22Rv1 (cell line): ENCODE data around the gene ANK3.

ENCODE experiments used
- H3K27ac ChIP-seq: fragments of 450-650 bp; 2 replicates; pipeline ENCODE4 v1.5.1; 2017
- ZFX ChIP-seq: fragments of 450-650 bp; IDR thresholded peaks from 2 replicates; pipeline ENCODE4 v1.6.1; 2017; ENCODE audit warnings: antibody characterized with exemption, borderline replicate concordance
- TF ChIP-seq, protein P1 (sequence below): fragments of 450-650 bp; IDR thresholded peaks from 2 replicates; pipeline ENCODE4 v1.5.1; 2017; ENCODE audit warnings: mild to moderate bottlenecking

The ANK3 gene

DNA sequence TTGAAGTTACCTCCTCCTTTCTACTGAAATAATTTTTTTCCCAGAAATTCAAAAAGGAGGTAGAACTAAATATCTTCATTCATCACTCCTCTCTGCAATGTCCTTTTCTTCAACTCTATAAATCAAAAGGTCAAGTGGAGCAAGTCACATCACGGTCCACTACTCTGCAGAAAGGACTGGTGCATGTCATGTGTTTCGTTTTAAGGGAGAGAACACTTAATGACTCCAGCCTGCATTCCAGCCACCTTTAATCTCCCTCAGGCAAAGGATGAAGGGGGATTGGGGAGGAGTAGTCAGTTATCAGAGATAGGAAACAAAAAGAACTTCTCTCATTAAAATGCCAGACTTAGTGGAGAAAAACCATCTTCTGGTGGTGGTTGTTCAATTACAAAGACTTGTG, 78.9 kb downstream of the ANK3 start:
- no peak for TF ChIP-seq ZFX
- TF ChIP-seq, protein P1, sequence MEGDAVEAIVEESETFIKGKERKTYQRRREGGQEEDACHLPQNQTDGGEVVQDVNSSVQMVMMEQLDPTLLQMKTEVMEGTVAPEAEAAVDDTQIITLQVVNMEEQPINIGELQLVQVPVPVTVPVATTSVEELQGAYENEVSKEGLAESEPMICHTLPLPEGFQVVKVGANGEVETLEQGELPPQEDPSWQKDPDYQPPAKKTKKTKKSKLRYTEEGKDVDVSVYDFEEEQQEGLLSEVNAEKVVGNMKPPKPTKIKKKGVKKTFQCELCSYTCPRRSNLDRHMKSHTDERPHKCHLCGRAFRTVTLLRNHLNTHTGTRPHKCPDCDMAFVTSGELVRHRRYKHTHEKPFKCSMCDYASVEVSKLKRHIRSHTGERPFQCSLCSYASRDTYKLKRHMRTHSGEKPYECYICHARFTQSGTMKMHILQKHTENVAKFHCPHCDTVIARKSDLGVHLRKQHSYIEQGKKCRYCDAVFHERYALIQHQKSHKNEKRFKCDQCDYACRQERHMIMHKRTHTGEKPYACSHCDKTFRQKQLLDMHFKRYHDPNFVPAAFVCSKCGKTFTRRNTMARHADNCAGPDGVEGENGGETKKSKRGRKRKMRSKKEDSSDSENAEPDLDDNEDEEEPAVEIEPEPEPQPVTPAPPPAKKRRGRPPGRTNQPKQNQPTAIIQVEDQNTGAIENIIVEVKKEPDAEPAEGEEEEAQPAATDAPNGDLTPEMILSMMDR = no peak
- H3K27ac ChIP-seq = no peak overlapping the region

DNA sequence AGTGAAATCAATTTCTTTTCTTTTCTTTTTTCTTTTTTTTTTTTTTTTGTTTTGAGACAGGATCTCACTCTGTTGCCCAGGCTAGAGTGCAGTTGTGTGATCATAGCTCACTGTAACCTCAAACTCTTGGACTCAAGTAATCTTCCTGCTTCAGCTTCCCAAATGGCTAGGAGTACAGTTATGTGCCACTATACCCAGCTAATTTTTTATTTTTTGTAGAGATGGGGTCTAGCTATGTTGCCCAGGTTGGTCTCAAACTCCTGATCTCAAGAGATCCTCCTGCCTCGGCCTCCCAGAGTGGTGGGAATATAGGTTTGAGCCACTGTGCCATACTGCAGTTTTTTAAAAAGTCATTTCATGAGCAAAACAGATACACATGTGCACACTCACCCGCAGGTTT, 79.8 kb downstream of the ANK3 start:
- no peak overlapping the region for H3K27ac ChIP-seq
- TF ChIP-seq, protein P1 = no peak
- no peak for TF ChIP-seq ZFX

DNA sequence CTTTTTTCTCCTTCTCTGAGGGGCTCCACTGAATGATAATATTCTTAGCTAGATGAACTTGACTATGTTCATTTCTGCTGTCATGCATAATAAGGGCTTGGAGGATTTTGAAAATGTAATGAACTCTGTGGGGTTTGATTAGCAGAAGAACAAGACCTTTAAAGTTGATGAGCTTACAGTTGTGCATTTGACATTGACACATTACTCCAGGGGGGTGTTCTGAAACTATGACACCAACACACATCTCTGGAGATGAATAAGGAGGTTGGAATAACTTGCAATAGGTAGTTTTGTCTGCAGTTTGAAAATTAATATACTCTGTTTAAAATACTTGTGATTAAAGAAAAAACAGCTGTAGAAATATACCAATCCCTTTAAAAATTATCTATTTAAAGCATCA, 80.3 kb downstream of the ANK3 start:
- H3K27ac ChIP-seq = no peak overlapping the region
- TF ChIP-seq ZFX = no peak
- TF ChIP-seq, protein P1 = no peak

DNA sequence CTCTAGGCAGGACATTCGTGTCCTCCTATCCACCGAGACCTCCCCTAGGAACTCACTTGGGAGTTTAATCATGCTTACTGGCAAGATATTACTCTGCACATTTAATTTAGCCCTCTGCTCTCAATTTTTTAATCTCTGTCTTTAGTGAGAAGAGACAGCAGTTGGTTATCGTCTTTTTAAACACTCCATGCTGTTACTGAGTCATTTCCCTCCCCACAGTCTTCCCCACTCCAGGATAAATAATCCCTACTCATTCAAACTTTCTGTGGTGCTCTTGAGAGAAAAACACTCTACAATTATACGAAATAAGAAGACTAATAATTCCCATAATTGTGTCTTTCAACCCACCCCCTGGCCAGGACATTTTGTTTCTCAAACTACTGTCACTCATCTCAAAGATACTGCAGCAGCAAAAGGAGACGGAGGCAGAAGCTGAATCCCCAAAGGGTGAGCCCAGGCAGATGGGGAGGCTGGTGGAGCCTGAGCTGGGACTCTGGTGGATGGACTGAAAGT, 84.2 kb downstream of the ANK3 start:
- no peak overlapping the region for H3K27ac ChIP-seq
- no peak for TF ChIP-seq ZFX
- TF ChIP-seq, protein P1 = no peak

DNA sequence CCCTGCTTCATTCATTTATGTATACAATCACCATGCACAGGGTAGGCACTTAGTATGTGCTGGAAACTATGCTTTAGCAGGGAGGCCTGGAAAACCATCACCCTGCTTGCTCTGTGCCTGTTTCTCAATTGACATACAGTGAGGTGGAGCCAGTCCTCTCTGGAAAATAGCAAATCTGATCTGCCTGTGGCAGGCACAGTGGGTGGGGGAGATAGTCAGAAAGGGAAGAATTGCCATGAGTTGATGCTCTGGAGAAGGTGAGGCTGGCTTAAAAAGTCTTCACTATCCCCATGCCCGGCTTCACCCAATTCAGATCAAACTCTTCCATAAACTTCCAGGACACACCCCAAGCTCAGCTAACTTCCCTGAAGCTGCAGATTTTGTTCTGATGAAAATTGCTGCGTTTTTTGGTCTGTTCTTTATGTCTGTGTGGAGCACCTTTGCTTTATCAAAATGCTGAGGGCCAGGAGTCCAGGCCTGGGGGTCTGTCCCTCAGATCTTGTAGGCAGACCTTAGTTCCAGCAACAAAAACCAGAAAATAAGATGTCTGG, 84.8 kb downstream of the ANK3 start:
- H3K27ac ChIP-seq = no peak overlapping the region
- TF ChIP-seq, protein P1 = no peak
- no peak for TF ChIP-seq ZFX

DNA sequence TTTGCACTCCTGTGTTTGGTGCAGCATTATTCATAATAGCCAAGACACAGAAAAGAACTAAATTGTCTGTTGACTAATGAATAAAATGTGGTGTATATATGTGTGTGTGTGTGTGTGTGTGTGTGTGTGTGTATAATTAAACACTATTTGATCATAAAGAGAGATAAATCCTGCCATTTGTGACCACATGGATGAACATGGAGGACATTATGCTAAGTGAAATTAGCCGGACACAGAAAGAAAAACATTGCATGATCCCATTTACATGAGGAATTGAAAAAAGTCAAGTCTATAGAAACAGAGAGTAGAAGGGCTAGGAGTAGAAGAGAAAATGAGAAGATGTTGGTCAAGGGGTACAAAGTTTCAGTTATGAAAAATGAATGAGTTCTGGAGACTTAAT, 85.9 kb downstream of the ANK3 start:
- no peak overlapping the region for H3K27ac ChIP-seq
- TF ChIP-seq, protein P1 = no peak
- TF ChIP-seq ZFX = no peak

DNA sequence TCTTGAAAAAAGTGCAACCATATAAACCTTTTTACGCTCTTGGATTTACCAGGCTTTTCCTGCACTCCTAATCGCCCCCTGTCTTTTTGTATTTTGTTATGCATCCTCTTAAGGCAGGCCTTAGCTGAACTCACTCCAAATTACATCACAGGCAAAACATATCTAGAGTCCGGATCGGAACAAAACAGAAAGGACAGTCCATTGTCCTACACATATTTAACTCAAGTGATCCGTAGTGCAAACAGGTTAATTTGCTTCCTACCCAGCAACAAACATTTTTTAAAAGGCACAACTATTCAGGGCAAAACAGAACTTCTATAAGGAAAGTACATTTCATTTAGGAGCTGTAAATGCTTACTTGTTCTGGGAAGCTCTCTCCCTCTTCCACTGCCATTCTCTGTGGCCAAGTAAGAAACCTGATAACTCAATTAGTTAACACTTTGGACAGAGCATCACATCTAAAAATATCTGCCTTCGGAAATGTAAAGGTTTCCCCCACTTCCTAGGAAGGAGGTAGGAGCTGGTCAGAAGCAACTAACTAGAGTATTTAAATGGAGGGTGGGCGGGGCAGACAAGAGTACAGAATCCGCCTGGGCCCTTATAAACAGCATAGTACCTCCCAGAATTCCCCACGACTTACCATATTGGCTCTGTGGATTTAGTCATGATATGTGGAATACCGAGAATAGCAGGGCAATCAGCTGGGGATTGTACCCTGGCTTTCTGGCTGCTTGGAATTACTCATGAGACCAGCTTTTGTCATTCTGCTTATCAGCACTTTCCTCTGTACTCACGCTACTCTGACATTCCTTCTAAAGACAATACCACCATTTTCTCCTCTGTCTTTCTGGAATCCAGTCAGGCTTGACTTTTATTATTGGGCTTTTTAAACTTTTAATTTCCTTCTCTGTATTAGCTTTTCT, 89.5 kb downstream of the ANK3 start:
- H3K27ac ChIP-seq = no peak overlapping the region
- TF ChIP-seq, protein P1 = no peak
- TF ChIP-seq ZFX = no peak
